ENCODE measurements around the gene CHPT1.
A peak's percentile ranks its signal among the peaks of the same experiment; 100 is the strongest.

Gene CHPT1

DNA sequence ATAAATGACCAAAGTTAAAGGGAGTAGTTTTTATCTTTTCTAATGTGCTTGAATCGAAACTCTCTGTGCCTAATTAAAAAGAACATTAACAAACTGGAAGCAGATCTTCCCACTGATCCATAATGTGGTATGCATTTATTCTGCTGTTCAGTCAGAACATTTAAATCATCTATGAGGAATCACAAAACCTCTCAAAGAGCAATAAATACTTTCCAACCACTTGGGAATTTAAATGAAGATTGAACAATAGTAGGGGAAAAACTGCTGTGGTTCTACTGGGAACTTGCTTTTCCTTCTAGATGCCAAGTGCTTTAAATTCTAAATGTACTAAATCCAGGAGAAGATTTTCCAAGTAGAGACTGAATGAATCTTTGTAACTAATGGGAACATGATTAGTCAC is 12.3 kb upstream of the CHPT1 start:
- no peak for DNase-seq (ENCODE audit: low read depth)

DNA sequence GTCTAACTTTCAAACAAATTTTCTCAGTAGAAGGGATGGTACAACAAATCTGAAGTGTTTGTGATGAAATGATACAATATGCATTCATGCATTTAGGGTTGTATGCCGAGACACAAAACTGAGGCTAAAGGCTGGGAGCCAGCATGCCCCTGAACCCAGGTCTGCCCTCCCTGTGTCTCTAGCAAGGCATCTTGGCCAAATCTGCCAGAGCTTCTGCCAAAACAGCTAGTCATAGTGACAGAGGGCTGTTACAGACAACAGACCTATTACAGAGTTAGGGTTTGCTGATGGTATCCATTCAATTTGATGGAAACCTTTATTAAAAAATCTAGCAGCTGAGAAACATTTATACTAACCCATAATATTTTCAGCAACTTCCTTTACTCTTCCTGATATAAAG is 11.3 kb upstream of the CHPT1 start:
- DNase-seq (ENCODE audit: low read depth): no peak

DNA sequence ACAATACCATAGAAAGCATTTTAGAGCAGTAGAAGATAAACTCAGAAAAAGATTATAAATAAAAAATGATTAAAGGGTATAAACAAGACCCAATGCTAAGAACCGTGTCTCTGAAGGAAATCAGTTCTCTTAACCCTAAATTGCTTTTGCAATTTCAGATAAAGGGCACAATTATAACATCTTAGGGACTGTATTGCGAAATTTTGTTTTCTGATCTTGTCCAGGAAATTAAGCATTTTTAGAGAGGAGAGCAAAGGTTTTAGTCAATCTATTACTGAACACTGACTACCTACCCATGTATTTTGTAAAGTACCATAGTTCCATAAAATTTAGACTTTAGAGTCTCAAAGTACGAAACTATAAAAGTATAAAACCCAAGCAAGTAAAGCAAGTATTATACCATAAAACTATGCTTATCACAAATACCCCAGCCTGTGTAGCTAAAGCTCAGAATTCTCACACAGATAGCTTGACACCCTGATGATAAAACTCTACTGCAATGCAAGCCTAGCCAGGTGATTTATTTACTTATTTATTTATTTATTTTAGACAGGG is 6.8 kb upstream of the CHPT1 start:
- DNase-seq (ENCODE audit: low read depth): no peak

DNA sequence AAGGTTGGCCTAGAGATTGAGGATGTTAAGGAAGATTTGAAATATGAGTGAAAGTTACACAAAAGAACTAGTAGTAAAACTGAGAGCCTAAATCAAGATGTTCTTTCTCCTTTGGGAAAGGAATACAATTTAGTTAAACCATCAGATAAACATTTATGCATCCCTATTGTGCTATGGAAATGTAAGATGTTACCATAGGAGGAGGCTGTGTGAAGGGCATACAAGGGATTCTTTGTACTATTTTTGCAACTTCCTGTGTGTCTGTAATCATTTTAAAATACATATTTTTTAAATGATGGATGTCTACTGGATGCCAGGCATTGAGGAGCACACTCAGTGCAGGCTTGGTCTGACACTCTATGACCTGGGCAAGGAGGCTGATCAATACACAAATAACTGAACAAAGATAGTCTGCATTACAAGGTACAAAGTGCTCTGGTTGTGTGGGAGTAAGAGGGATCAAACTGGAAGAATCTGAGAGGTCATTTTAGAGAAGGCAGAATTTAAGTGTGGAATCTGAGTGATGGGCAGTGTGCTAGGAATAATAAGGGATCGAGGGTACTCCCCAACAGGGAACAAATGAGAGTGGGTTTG is 5.8 kb upstream of the CHPT1 start:
- DNase-seq (ENCODE audit: low read depth): no peak

DNA sequence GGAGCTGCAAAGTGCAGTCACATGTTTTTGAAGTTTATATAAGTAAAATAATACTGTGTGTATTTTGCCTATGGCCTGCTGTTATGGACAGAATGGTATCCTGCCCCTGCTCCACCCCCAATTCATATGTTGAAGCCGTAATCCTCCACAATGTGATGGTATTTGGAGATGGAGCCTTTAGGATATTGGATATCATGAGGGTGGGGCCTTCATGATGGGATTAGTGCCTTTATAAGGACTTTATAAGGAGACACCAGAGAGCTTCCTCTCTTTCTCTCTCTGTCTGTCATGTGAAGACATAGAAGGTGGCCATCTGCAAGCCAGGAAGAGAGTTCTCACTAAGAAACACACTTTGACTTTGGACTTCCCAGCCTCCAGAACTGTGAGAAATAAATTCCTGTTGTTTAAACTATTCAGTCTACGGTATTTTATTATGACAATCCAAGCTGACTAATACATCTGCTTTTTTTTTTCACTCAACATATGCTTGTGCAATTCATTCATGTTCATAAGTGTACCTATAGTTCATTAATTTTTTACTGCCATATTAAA is 3.1 kb upstream of the CHPT1 start:
- DNase-seq (ENCODE audit: low read depth): no peak

DNA sequence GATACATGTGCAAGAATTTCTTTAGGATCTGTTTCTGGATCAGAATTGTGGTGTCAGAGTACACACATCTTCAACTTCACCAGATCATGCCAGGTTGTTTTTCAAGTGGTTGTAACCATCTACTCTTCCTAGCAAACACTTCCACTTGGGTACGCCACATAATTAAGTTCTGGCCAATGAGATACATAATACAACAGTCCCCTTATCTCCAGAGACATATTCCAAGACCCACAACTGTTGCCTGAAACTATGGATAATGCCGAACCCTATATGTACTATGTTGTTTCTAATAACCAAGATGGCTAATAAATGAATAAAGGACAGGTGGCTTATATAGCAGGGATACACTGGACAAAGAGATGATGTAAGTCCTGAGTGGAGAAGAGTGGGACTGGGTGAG is 2.5 kb upstream of the CHPT1 start:
- DNase-seq (ENCODE audit: low read depth): no peak

DNA sequence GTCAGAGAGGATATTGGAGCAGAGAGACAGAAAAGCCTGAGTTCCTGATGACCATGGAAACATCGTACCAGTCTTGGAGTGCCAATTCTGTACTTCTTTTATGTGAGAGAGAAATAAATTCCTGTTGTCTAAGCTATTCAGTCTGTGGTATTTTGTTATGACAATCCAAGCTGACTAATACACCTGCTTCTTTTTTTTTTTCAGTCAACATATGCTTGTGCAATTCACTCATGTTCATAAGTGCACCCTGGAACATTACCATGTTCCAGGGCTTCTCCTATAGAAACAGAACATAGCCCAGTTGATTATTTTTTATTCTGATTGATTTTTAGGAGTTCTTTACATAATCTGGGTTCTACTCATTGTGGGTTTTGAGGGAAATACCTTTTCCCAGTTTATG is 1.7 kb upstream of the CHPT1 start:
- no peak for DNase-seq (ENCODE audit: low read depth)

DNA sequence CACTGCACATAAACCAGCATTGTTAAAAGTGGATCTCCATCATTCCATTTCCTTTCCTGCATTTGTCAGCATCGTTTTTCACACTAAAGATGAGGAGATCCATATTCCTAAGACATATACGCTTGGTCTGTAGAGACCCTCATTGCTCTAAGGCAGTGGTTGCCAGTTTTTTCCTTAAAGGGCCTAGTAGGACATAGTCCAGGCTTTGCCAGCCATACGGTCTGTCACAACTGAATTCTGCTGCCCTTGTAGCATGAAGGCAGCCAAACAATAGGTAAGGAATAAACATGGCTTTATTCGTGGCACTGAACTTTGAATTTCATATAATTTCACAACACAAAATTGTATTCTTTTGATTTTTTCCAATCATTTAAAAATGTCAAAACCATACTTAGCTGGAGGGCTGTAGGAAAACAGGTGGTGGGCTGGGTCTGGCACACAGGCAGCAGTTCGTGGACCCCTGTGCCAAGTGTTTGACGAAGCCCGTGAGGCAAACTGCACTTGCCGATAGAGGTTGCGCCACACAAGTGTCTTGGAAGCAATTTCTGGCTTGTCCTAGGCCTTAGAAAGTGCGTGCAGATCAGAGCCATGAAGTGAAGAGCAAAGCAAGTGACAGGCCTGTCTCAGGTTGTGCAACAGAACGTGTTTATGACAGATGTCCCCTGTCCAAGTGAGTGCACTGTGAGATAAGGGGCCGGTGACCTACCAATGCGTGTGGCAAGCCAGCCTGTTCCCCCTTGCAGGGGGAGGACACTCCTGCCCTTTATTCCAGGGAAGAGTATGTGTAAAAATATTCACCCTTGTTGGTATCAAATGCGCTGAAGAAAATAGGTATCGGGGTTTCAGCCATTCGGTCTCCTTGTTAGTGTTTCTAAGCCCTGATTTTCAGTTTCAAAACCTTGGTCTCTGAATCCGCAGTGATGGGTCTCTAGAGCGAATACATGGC is 916 bp upstream of the CHPT1 start:
- no peak for DNase-seq (ENCODE audit: low read depth)

DNA sequence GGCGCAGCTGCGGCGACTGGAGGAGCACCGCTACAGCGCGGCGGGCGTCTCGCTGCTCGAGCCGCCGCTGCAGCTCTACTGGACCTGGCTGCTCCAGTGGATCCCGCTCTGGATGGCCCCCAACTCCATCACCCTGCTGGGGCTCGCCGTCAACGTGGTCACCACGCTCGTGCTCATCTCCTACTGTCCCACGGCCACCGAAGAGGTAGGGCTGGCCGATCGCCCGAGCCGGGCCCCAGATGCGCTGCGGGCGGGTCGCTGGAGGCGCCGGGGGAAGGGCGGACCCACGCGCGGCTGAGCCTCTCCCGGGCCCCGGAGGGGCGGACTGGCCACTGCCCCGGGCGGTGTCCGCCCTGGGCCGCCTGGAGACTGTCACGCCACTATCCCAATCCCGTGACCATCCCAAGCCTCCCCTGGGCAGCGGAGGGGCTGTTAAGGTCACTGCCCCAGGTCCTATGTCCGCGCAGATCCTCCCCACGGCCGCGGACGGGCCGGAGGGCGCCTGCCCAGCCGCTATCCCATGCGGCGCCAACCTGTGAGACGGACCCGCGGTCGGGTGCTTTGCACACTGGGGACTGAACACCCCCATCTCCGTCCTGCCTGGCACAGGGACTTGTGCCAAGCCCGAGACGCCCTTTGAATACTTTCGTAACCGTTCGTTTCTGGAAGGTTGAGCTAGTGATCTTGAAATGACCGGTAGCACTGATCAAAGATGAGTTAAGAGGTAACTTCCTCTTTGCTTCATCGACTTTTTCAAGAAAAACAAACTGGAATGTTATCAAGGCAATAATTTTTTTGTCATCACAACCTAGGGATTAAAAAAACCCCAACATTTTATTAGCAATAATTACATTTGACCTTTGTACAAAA is 725 bp downstream of the CHPT1 start:
- DNase-seq (ENCODE audit: low read depth): peak; percentile 33

DNA sequence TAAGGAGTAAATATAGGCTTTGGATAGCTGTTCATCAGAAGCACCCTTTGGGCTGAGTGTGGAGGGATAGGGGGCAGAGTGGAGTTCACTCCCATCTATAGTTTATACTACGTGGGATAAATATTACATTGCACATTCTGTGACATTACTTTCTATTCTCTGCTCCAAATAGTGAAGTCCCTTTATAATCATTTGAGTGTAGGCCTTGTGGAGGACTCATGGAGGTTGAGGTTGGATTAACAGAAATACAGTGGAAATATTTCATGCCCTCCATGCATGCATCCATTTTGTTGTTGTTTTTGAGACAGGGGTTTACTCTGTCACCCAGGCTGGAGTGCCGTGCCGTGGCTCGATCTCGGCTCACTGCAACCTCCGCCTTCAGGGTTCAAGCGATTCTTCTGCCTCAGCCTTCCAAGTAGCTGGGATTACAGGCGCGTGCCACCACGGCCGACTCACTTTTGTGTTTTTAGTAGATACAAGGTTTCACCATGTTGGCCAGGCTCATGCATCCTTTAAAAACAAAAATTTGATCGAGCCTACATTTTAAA is 1.4 kb downstream of the CHPT1 start:
- no peak for DNase-seq (ENCODE audit: low read depth)

DNA sequence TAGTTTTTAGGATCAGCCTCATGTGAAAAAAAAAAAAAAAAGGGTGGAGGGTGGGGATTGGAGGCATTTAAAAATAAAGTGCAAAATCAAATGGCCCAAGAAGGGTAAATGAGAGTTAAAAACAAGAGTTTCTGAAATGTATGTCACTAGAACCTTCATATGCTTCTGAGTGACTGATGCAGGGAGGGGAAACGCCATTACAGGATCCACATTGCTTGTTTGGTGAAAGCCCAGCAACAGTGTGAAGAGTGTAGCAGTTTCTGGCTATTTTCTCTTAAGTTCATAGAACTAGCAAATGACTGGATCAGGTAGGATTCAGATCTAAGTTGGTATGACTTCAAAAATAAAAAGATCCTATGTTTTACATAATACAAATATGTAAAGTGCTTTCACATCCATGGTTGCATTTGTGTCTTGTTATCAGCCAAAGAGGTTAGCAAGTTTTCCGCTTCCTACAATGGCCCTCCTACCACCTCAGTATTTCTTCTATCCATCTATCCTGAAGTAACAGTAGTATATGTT is 2.9 kb downstream of the CHPT1 start:
- DNase-seq (ENCODE audit: low read depth): no peak

DNA sequence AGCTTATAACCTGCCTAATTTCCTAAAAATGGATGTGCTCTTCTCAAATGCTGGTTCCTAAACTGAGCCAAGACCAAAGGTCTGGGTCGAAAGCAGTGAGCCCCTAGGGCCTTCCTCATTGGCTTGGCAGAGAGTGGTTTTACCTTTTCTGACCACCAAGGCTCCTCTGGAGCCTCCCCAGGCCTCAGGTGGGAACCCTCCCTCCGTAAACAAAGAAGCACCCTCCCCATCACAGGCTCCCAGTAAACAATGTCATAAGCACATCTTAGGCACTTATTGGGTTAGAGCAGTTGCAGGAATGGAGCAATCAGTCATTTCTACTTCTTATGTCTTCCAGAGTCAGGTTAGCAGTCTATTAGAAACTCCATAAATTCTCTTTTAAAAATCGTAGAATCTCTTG is 6.0 kb downstream of the CHPT1 start:
- no peak for DNase-seq (ENCODE audit: low read depth)

DNA sequence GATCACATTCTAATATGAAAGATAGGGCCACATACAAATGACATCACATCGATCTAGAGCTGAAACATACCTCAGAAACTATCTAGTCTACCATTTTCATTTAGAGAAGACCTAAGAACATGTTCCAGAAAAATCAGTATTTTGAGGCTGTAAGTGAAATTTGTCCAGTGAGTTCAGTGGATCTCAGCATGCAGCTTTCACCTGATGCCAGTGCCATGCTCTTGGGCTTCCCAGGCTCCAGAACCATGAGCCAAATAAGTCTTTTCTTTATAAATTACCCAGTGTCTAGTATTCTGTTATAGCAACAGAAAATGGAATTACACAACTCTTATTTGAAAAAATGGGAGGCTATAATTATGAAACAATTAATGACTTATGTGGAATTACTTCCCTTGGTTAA is 9.0 kb downstream of the CHPT1 start:
- DNase-seq (ENCODE audit: low read depth): no peak

DNA sequence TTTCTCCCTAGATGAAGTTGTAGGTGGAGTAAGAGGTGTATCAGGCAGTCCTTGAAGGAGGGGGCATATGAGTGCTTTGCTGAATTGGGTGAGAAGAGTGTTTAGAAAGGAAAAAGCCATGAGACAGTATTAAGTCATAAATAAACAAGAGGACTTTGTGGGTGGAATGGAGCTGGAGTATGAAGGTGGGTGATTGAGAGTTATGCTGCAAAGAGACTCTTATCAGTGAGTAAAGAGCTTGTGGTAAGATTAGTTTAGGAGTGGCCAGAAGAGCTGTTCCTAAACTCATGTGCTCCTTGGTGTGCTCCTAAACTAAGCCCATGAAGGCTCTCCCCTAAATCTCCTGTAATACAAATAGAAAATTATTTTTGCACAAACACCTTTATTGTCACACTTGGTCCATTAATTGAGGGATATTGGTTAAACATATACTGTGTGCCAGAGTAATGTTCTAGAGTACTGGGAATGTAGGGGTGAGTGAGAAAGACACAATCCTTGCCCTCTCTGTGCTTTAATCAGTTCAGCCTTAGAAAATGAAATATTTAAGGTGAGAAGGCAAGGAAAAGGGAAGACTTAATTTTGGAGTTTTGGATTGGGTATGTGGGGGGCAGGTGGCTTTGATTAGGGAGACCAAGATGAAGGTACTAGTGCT is 9.8 kb downstream of the CHPT1 start:
- no peak for DNase-seq (ENCODE audit: low read depth)

DNA sequence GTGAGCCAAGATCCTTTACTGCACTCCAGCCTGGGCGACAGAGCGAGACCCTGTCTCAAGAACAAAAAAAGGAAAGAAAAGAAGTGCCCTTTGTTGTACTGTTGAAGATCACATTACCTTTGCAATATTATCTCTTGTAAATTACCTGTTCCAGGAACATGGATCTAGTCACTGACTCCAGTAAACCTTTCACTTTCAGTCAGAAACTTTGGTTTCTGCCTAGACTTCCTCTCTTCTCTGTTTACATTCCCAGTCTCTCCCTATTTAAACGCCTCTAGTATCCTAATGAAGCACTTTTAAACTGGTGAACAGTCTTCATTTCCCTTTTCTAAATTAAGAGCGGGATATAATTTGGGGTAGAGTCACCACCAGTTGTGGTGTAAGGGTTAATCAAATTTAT is 12.8 kb downstream of the CHPT1 start:
- no peak for DNase-seq (ENCODE audit: low read depth)

DNA sequence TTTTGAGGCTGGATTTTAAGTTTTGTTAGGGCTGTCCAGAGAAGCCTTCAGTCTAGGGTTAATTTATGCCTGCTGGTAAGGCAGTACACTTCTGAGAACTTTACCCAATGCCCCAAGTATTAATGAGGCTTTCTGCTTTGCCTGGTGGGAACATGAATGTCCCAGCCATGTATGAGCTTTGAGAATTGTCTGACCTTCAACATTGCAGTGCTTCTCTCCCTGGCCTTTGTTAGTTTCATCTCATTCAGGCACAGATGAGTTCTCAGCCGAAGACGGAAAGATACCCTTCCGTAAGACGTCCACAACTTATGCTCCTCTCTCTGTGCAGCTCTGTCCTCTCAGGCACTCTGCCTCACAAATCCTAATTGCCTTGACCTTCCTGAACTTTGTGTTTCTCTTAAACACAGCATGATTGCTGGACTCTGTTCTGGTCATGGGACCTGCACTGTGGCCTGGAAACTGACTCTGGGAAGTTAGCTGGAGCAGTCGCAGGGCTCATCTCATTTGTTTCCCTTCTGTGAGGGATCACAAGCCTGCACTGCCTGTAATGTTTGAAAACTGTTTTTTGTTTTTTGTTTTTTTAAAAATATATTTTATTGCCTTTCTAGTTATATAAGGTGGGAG is 15.7 kb downstream of the CHPT1 start:
- no peak for DNase-seq (ENCODE audit: low read depth)

DNA sequence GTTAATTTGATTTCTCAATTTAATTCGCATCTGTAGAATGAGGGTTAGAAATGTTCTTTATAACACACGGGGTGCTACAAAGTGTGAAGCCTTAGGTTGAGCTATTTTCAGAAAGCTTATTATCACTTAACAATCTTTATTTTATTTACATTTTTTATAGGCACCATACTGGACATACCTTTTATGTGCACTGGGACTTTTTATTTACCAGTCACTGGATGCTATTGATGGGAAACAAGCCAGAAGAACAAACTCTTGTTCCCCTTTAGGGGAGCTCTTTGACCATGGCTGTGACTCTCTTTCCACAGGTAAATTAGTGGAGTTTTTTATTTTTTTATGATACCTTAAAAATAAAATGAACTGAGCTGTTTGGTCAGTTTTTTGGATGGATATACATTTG is 16.5 kb downstream of the CHPT1 start:
- DNase-seq (ENCODE audit: low read depth): no peak

DNA sequence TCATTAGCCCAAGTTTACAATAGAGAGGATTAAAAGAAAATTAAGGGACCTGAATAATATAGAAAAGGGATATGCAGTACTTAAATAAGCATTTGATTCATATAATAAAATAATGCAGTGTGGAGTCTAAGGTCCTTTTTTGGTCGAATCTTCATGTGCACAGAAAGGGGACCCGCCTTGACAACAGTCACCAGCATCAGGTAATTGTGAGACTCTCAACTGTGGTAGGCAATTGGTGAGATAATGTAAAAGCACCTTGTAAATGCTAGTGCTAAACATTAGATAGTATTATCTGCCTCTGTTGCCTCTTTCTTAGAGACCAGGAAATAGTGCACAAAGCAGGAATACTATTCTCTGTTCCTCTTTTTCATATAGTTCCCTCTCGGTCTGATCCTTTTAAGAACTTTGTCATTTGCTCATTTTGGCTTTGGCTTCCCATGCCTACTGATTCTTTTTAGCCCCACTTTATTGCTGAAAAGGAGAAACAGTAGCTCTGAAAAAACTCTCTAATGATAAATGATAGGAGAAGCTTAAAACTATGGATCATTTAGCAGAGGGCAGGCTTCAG is 17.5 kb downstream of the CHPT1 start:
- DNase-seq (ENCODE audit: low read depth): no peak

DNA sequence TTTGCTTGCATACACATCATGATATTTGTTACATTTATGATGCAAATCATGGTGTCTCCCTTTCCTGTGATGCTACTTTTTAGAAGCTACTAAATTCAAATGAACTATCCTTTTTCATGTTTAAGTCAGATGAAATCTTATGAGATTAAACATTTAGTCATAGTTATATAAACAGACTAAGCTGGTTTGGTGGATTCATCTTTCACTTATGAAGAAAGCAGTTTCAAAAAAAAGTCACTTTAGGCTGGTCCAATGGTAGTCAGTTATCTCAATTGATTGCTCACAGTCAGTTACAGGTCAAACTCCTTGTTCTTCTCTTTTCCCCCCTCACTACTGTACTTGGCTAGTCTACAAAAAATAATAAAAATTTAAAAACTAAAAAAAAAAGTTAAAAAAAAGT is 22.1 kb downstream of the CHPT1 start:
- DNase-seq (ENCODE audit: low read depth): no peak

DNA sequence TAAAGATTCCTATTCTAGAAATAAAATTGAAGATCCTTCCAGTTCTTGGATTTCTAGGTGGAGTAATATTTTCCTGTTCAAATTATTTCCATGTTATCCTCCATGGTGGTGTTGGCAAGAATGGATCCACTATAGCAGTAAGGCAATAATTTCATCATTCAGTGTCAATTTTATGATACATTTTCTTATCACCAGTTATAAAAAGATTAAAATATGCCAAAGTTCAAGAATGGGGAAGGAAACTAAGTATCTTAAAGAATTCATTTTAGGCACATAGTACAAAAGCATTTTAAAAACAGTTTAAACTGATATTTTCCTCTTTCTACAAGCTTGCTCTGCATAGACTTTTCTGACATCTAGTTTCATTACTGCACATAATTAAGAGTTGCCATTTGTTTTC is 22.7 kb downstream of the CHPT1 start:
- DNase-seq (ENCODE audit: low read depth): no peak
